Neutrophil (primary cell): ENCODE results near the gene ARHGEF40.

ENCODE experiments used
- H3K27ac ChIP-seq: fragments of 200-600 bp; sonication (generic); 2 replicates; pipeline ENCODE4 v1.5.1; 2016; ENCODE audit warnings: mild to moderate bottlenecking, moderate library complexity
- H3K27me3 ChIP-seq: fragments of 200-600 bp; sonication (generic); 2 replicates; pipeline ENCODE4 v1.6.0; 2016; ENCODE audit warnings: mild to moderate bottlenecking
- H3K36me3 ChIP-seq: fragments of 200-600 bp; sonication (generic); 2 replicates; pipeline ENCODE4 v1.5.1; 2017
- H3K4me1 ChIP-seq, 2 experiments: fragments of 200-600 bp in 1 of 2; sonication (generic) in 1 of 2; 1 replicate in 1 of 2; 2 replicates in 1 of 2; pipeline versions ENCODE4 v1.5.1 to v1.6.1; 2013 to 2016; ENCODE audit warnings: low read depth in 1 of 2, low read length in 1 of 2, mild to moderate bottlenecking in 1 of 2, moderate library complexity in 1 of 2; ENCODE audit not compliant: control insufficient read depth in 1 of 2, insufficient read depth in 1 of 2
- H3K4me3 ChIP-seq, 2 experiments: fragments of 200-600 bp in 1 of 2; sonication (generic) in 1 of 2; 1 replicate in 1 of 2; 2 replicates in 1 of 2; pipeline ENCODE4 v1.5.1; 2013 to 2016; ENCODE audit warnings: low read depth in 1 of 2, low read length in 1 of 2, mild to moderate bottlenecking in 1 of 2, moderate library complexity in 1 of 2
- H3K9me3 ChIP-seq: fragments of 200-600 bp; sonication (generic); 2 replicates; pipeline ENCODE4 v1.5.1; 2016
- TF ChIP-seq, protein P1 (sequence below): fragments of 200-600 bp; sonication (generic); IDR thresholded peaks from 2 replicates; pipeline ENCODE4 v1.5.1; 2016; ENCODE audit warnings: antibody characterized with exemption

ARHGEF40 gene

DNA sequence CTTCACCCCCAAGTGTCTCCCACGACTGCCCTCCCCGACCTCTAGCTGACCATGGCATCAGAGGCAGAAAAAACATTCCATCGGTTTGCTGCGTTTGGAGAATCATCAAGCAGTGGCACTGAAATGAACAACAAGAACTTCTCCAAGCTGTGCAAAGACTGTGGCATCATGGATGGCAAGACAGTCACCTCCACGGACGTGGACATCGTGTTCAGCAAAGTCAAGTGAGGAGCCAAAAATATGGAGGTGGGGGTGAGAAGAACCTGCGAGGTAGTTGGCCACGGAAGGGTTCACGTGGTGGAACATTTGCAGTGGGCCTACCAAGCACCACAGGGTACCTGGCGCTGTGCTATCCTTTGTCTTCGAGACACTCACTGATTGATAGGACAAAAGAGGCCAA is 39.6 kb upstream of the ARHGEF40 start:
- no peaks in the 10 kb centered on the region for H3K36me3 ChIP-seq
- H3K27ac ChIP-seq = no peak overlapping the region
- TF ChIP-seq, protein P1, sequence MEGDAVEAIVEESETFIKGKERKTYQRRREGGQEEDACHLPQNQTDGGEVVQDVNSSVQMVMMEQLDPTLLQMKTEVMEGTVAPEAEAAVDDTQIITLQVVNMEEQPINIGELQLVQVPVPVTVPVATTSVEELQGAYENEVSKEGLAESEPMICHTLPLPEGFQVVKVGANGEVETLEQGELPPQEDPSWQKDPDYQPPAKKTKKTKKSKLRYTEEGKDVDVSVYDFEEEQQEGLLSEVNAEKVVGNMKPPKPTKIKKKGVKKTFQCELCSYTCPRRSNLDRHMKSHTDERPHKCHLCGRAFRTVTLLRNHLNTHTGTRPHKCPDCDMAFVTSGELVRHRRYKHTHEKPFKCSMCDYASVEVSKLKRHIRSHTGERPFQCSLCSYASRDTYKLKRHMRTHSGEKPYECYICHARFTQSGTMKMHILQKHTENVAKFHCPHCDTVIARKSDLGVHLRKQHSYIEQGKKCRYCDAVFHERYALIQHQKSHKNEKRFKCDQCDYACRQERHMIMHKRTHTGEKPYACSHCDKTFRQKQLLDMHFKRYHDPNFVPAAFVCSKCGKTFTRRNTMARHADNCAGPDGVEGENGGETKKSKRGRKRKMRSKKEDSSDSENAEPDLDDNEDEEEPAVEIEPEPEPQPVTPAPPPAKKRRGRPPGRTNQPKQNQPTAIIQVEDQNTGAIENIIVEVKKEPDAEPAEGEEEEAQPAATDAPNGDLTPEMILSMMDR = no peak
- H3K4me1 ChIP-seq = peaks cover 0 to under 1% of the 10 kb centered on the region in 2 experiments
- peaks cover 23% of the 10 kb centered on the region for H3K27me3 ChIP-seq
- no peak overlapping the region for H3K4me3 ChIP-seq
- H3K9me3 ChIP-seq = no peaks in the 10 kb centered on the region

DNA sequence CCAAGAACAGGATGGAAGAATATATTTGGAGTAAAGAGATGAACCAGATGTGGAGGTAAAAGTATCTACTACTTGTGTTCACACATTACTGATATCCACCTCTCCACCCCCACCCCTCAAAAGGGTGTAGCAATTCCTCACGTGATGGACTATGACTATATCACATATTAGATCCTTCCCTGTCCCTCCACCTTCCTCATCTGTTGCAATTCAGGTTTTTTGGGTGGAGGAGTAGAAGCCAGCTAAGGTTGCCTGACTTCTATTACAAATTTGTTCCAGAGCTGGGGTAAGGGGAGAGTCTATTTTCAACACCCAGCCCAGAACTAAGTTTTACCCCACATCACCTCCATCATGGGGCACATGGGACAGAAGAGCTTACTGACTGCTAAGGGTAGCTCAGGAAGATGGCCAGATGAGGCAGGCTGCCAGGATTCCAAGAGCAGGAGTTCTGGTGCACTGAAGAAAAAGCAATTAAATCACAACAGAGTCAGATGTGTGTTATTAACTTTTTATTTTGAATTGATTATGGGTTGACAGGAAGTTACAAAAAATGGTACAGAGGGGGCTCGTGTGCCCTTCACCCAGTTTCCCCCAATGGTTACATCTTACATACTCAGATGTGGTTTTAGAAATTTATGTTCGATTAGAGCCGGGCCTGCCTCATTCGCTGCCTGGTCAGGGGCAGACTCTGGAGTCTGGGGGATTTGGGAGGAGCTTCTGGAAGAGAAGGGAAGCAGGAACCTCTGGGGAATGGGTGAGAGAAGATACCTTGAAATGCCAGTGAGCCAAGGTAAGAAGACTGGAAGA is 37.6 kb upstream of the ARHGEF40 start:
- no peaks in the 10 kb centered on the region for H3K9me3 ChIP-seq
- TF ChIP-seq, protein P1 = no peak
- H3K36me3 ChIP-seq = no peaks in the 10 kb centered on the region
- H3K4me1 ChIP-seq = no peaks in the 10 kb centered on the region
- no peak overlapping the region for H3K27ac ChIP-seq
- H3K4me3 ChIP-seq = no peak overlapping the region
- peaks cover 3% of the 10 kb centered on the region for H3K27me3 ChIP-seq

DNA sequence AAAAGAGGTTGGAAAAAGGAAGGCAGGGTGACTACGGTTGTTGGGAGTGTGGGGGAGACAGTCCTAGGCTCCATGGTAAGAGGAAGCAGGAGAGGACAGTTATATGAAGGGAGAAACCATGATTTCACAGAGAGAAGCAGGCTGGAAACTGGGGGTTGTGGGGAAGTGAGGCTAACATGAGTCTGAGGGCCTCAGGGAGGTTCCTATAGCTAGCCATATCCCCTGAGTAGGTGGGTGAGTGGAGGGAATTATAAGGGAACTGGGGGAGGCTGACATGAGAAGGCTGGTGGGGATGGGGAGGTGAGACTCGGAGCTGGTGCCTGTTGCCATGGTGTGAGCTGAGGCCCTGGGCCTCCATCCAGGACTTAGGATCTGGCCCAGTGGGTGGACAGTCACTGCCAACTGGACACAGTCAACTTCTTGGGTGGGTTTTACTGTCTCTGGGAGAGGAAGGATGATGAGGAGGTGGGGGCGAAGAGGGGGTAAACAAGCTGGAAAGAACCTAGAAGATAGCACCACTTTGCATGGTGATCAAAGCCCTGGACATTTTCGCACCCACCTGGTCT is 36.9 kb upstream of the ARHGEF40 start:
- H3K4me1 ChIP-seq = no peaks in the 10 kb centered on the region
- no peaks in the 10 kb centered on the region for H3K36me3 ChIP-seq
- no peaks in the 10 kb centered on the region for H3K27me3 ChIP-seq
- no peak overlapping the region for H3K4me3 ChIP-seq
- no peak overlapping the region for H3K27ac ChIP-seq
- TF ChIP-seq, protein P1 = no peak
- H3K9me3 ChIP-seq = no peaks in the 10 kb centered on the region

DNA sequence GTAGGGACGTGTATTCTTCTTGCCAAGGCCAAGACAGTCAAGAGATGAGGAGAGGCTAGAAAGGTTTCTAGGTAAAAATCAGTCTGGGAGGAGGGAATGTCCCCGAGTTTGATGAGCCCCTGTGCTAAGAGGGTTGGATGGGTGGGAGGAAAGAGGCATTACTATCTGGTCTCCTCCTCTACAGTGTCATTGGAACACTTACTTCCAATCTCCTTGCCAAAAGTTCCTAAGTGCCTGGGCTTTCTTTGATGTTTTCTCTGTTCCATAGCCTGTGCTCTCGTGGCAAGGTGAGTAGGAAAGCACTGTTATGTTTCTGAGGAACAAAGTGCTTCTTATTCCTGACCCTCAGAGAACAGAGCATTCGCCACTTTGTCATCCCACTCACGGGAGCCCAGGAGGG is 35.4 kb upstream of the ARHGEF40 start, which contains the start of gene RNASE13:
RNASE13 (minus strand) TSS at position 101 of the 400 bp plus-strand sequence. CDS start 519 bp downstream, outside the sequence.
- TF ChIP-seq, protein P1 = no peak
- no peaks in the 10 kb centered on the region for H3K9me3 ChIP-seq

DNA sequence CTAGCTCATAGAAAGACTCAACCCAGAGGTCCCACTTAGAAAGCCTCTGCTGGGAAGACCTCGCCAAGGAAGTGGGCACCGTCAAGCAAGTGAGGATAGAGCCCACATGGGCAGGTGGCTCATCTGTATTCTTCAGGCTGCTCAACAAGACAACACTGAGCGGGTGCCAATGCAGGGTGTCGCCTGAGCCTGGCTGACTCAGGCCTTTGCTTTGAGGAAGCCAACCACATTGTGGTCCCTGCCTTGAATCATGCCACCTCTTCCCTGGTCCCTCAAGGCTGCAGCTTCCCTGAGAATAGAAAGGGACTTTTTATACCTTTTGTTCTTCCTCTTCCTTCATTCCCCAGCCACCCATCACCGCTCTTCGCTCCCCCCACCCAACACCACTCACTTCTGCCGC is 33.4 kb upstream of the ARHGEF40 start:
- no peaks in the 10 kb centered on the region for H3K9me3 ChIP-seq
- H3K27me3 ChIP-seq = peaks cover 5% of the 10 kb centered on the region
- TF ChIP-seq, protein P1 = no peak
- no peak overlapping the region for H3K27ac ChIP-seq
- no peak overlapping the region for H3K4me3 ChIP-seq
- H3K4me1 ChIP-seq = no peaks in the 10 kb centered on the region
- H3K36me3 ChIP-seq = no peaks in the 10 kb centered on the region

More for the DNA sequence above, 35.4 kb upstream of the ARHGEF40 start, which contains the start of gene RNASE13:
- Histone ChIP-seq H3K4me3 (no peak within 1 kb of the TSS), H3K36me3 (no peaks in the 10 kb centered on the region), H3K4me1 (no peaks in the 10 kb centered on the region), H3K27ac (no peak within 1 kb of the TSS), H3K27me3 (no peaks in the 10 kb centered on the region)
